Tibial nerve (tissue), 3 donors: Measurements from ENCODE around the gene IMPACT.

Experiments
- POLR2A ChIP-seq, 2 donors: fragments of 450-650 bp; IDR thresholded peaks; one replicate each; pipeline ENCODE4 v1.6.1; 2017; ENCODE audit warnings: antibody characterized with exemption in 2 of 2, mild to moderate bottlenecking in 2 of 2, moderate library complexity in 2 of 2
- TF ChIP-seq, protein P1 (sequence below), 5 experiments: fragments of 200-600 bp in 3 of 5; fragments of 450-650 bp in 2 of 5; sonication (generic) in 3 of 5; IDR thresholded peaks; one replicate each; pipeline ENCODE4 v1.5.1; 2016 to 2019; ENCODE audit warnings: antibody characterized with exemption in 5 of 5, mild to moderate bottlenecking in 3 of 5, moderate library complexity in 2 of 5

DNA sequence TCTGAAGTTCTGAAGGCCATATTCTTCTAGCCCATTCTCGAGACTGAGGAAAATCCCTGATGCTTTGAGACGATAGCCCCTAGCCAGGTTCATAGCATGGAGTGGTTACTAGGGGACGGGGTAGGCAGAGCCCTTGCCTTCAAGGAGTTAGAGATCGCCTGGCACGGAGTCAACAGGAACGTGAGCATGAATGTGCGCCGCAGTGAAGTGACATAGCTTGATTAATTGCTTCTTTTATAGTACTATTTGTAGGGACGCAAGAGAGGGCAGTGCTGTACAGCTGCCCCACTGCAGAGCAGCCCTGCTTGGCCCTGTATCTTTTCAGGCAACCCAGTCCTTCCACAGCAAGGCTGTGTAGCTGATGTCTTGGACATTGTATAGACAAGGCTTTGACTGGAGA lies 60.2 kb downstream of the IMPACT start:
- TF ChIP-seq, protein P1, sequence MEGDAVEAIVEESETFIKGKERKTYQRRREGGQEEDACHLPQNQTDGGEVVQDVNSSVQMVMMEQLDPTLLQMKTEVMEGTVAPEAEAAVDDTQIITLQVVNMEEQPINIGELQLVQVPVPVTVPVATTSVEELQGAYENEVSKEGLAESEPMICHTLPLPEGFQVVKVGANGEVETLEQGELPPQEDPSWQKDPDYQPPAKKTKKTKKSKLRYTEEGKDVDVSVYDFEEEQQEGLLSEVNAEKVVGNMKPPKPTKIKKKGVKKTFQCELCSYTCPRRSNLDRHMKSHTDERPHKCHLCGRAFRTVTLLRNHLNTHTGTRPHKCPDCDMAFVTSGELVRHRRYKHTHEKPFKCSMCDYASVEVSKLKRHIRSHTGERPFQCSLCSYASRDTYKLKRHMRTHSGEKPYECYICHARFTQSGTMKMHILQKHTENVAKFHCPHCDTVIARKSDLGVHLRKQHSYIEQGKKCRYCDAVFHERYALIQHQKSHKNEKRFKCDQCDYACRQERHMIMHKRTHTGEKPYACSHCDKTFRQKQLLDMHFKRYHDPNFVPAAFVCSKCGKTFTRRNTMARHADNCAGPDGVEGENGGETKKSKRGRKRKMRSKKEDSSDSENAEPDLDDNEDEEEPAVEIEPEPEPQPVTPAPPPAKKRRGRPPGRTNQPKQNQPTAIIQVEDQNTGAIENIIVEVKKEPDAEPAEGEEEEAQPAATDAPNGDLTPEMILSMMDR (IDR thresholded peaks at IDR 0.05), result no peak
- TF ChIP-seq POLR2A (IDR thresholded peaks at IDR 0.05), result no peak
